GM21529 (cell line): ENCODE data around the gene TRAPPC2.
"Not testable (repeated sequence)": the region's sequence is repeated elsewhere in the genome, so short reads cannot be mapped to it uniquely, and the experiment has no call there.

Source experiments
- ATAC-seq: cut with Tn5 transposase; IDR thresholded peaks from one replicate; pipeline ENCODE4 v1.9.1; 2021; ENCODE audit not compliant: unreplicated experiment

TRAPPC2 gene

GRCh38 chrX:13673016-13673415 is 61.4 kb downstream of the TRAPPC2 start:
- ATAC-seq, result no peak

- ATAC-seq, result no peak
Measured at GRCh38 chrX:13670197-13670596, 64.2 kb downstream of the TRAPPC2 start.

DNA sequence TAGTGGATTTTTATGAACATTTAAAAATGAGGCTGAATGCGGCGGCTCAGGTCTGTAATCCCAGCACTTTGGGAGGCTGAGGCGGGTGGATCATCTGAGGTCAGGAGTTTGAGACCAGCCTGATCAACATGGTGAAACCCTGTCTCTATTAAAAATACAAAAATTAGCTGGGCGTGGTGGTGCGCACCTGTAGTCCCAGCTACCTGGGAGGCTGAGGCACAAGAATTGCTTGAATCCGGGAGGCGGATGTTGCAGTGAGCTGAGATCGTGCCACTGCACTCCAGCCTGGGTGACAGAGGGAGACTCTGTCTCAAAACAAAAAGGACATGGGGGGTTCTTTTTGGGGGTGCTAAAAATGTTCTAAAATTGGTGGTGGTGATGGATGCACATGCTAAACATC is 64.7 kb downstream of the TRAPPC2 start:
- ATAC-seq, result not testable (repeated sequence)

GRCh38 chrX:13669246-13669737 is 65.1 kb downstream of the TRAPPC2 start:
- ATAC-seq, result peak; percentile 86

- ATAC-seq, result no peak
Measured at GRCh38 chrX:13667919-13668318, 66.5 kb downstream of the TRAPPC2 start.

GRCh38 chrX:13666836-13667235 is 67.6 kb downstream of the TRAPPC2 start:
- ATAC-seq, result no peak

DNA sequence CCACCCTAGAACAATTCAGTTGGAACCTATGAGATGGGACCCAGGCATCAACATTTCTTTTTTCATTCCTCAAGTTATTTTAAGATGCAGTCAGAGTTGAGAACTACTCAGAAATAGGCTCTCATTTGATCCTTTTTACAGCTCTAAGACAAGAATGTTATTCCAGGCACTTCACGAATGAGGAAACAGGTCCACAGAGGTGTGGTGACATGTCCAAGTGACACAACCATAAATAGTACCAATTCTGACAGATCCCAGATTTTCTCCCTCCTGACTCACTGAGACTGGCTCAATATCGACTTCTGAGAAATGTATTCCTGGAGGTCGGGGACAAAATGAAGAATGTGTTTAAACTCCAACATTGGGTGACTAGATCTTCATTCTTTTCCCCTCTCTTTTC is 70.4 kb downstream of the TRAPPC2 start:
- no peak for ATAC-seq

DNA sequence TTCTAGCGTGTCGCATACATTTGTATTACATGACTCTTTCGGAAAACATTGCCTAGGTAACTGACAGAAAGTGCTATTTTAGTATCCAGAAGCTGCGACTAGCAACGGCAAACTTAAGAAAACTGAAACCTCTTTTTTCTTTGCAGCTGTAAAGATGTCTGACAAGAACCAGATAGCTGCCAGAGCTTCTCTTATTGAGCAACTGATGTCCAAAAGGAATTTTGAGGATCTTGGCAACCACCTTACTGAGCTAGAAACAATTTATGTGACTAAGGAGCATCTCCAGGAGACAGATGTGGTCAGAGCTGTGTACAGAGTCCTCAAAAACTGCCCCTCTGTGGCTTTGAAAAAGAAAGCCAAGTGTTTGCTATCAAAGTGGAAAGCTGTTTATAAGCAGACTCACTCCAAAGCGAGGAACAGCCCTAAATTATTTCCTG is 72.0 kb downstream of the TRAPPC2 start:
- ATAC-seq, result no peak
